ENCODE data around the gene MDC1.
"Not testable (repeated sequence)": the region's sequence is repeated elsewhere in the genome, so short reads cannot be mapped to it uniquely, and the experiment has no call there.

The MDC1 gene

DNA sequence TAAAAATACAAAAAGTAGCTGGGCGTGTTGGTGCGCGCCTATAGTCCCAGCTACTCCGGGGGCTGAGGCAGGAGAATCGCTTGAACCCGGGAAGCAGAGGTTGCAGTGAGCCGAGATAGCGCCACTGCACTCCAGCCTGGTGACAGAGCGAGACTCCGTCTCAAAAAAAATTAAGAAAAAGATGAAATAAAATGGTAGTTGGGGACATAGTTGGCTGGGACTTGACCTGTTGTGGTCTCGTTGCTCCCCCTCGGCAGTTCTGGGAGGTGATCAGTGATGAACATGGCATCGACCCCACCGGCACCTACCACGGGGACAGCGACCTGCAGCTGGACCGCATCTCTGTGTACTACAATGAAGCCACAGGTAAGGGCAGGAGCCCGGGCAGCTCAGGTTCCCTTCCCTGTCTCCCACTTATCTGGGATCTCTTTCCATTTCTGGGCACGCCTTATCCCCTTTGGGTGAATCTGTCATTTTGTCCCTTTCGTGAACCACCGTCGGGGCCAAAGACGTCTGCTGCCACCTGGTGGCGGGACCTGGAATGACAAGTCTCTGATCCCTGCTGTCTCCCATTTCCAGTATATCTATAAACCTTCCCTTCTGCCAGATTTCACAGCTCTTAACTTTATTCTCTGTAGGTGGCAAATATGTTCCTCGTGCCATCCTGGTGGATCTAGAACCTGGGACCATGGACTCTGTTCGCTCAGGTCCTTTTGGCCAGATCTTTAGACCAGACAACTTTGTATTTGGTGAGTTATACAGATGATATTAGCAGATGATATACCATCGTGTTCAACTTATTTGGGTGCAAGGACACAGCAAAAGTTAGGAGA is 5.4 kb upstream of the MDC1 start:
- Histone ChIP-seq H3K9ac (ENCODE audit: low read length) (peak overlapping the region; percentile 18), H2BK120ac (ENCODE audit: insufficient read depth, low read length, poor library complexity) (no peak overlapping the region), H2BK12ac (ENCODE audit: low read length) (no peak overlapping the region), H3K4ac (ENCODE audit: low read depth, low read length) (no peak overlapping the region), H3K18ac (ENCODE audit: low read length) (no peak overlapping the region), H3K14ac (ENCODE audit: low read length) (no peak overlapping the region), H2BK5ac (ENCODE audit: low read depth, low read length, poor library complexity) (no peak overlapping the region), H3K27me3 (ENCODE audit: insufficient read depth, low read length) (no peaks in the 10 kb centered on the region), H3K79me1 (ENCODE audit: low read length) (peaks cover 20% of the 10 kb centered on the region), H3K23ac (ENCODE audit: low read length) (no peak overlapping the region), H2AK5ac (ENCODE audit: low read length) (no peak overlapping the region), H3K79me2 (ENCODE audit: control insufficient read depth, insufficient read depth, low read length, poor library complexity) (peaks cover 17% of the 10 kb centered on the region), H4K8ac (ENCODE audit: low read depth, low read length) (no peak overlapping the region), H4K91ac (ENCODE audit: low read depth, low read length) (no peak overlapping the region), H2AFZ (ENCODE audit: insufficient read depth, low read length, poor library complexity) (no peak overlapping the region), H4K12ac (ENCODE audit: low read depth, low read length) (no peak overlapping the region), H3K36me3 (ENCODE audit: control insufficient read depth in 1 of 2, insufficient read depth in 2 of 2, low read length in 2 of 2) (peaks cover 28 to 39% of the 10 kb centered on the region in 2 experiments), H3K4me2 (ENCODE audit: low read length) (peak overlapping the region; percentile 60), H3K4me3 (ENCODE audit: low read depth, low read length) (peak overlapping the region; percentile 90), H3K4me1 (ENCODE audit: control insufficient read depth in 1 of 2, insufficient read depth in 2 of 2, low read length in 2 of 2) (peaks cover 0 to 4% of the 10 kb centered on the region in 2 experiments), H3K27ac (ENCODE audit: low read depth, low read length) (no peak overlapping the region), H3K9me3 (ENCODE audit: insufficient read depth, low read depth, low read length) (peaks cover 4% of the 10 kb centered on the region)
- no CpG with 5 or more reads among the region's 27 CpGs for WGBS (ENCODE audit: extremely low coverage, insufficient coverage, insufficient read length)
- peak; percentile 79 to 88 for DNase-seq

DNA sequence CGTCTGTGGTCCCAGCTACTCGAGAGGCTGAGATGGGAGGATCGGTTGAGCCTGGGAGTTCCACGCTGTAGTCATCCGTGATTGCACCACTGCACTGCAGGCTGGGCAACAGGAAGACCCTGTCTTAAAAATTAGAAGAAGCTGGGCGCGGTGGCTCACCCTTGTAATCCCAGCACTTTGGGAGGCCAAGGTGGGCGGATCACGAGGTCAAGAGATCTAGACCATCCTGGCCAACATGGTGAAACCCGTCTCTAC is 4.9 kb upstream of the MDC1 start:
- not testable (repeated sequence) for H3K23ac ChIP-seq (ENCODE audit: low read length); H3K18ac ChIP-seq (ENCODE audit: low read length); H4K8ac ChIP-seq (ENCODE audit: low read depth, low read length); H3K4me1 ChIP-seq (ENCODE audit: control insufficient read depth in 1 of 2, insufficient read depth in 2 of 2, low read length in 2 of 2); H3K27me3 ChIP-seq (ENCODE audit: insufficient read depth, low read length); H3K9me3 ChIP-seq (ENCODE audit: insufficient read depth, low read depth, low read length); H2AFZ ChIP-seq (ENCODE audit: insufficient read depth, low read length, poor library complexity); H2AK5ac ChIP-seq (ENCODE audit: low read length); H2BK12ac ChIP-seq (ENCODE audit: low read length); H2BK120ac ChIP-seq (ENCODE audit: insufficient read depth, low read length, poor library complexity)
- peak; percentile 50 to 57 for DNase-seq
- peaks cover 21% of the 10 kb centered on the region for H3K79me1 ChIP-seq (ENCODE audit: low read length)
- peak overlapping the region; percentile 93 for H3K9ac ChIP-seq (ENCODE audit: low read length)
- peak overlapping the region; percentile 100 for H3K4ac ChIP-seq (ENCODE audit: low read depth, low read length)
- H3K27ac ChIP-seq (ENCODE audit: low read depth, low read length): peak overlapping the region; percentile 96
- peak overlapping the region; percentile 93 for H4K12ac ChIP-seq (ENCODE audit: low read depth, low read length)
- H3K79me2 ChIP-seq (ENCODE audit: control insufficient read depth, insufficient read depth, low read length, poor library complexity): peaks cover 18% of the 10 kb centered on the region
- H3K14ac ChIP-seq (ENCODE audit: low read length): peak overlapping the region; percentile 97
- H3K4me3 ChIP-seq (ENCODE audit: low read depth, low read length): peak overlapping the region; percentile 90
- H4K91ac ChIP-seq (ENCODE audit: low read depth, low read length): peak overlapping the region; percentile 96
- H3K36me3 ChIP-seq (ENCODE audit: control insufficient read depth in 1 of 2, insufficient read depth in 2 of 2, low read length in 2 of 2): peaks cover 28 to 39% of the 10 kb centered on the region in 2 experiments
- peak overlapping the region; percentile 60 for H3K4me2 ChIP-seq (ENCODE audit: low read length)
- no CpG with 5 or more reads among the region's 10 CpGs for WGBS (ENCODE audit: extremely low coverage, insufficient coverage, insufficient read length)
- peak overlapping the region; percentile 95 for H2BK5ac ChIP-seq (ENCODE audit: low read depth, low read length, poor library complexity)

DNA sequence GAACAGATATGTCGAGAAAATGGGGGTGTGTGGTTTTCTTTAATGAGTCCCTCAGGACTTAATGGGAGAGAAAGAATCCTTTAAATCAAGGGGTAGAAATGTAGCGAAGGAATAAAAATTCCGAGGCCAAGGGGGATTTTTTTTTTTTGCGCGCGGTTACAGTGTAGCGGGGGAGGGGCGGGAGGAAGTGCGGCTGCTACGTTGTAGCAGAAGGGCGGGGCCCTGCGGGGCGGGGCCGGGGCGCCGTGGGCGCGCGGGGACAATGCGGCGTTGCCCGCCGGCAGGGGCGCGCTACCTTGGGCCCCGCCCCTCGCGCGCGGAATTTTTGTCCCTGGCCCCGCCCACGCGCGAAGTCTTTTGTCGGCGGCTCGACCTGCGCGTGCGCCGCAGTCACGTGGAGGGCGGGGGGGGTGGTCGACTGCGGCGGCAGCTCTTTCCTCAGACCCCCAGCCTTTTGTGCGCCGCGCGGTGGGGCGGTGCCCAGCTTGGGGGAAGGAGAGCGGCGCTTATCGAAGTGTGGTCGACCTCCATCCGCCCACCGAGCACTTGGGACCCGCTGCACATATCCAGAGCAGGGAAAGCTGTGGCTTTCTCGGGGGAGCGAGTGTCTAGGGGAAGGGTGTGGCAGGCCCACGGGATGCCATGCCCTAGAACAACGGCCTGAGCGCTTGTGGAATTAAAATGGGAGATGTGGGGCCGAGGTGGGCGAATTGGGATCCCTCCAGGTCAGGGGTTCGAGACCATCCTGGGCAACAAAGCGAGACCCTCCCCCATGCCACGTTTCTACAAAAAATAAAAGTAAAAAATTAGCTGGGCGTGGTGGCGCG is 4.3 kb upstream of the MDC1 start:
- Histone ChIP-seq H4K8ac (ENCODE audit: low read depth, low read length) (peak overlapping the region; percentile 95), H3K27me3 (ENCODE audit: insufficient read depth, low read length) (no peaks in the 10 kb centered on the region), H2AK5ac (ENCODE audit: low read length) (peak overlapping the region; percentile 99), H4K12ac (ENCODE audit: low read depth, low read length) (peak overlapping the region; percentile 93), H4K91ac (ENCODE audit: low read depth, low read length) (peak overlapping the region; percentile 96), H3K27ac (ENCODE audit: low read depth, low read length) (peak overlapping the region; percentile 96), H3K23ac (ENCODE audit: low read length) (no peak overlapping the region), H2AFZ (ENCODE audit: insufficient read depth, low read length, poor library complexity) (peak overlapping the region; percentile 63), H2BK5ac (ENCODE audit: low read depth, low read length, poor library complexity) (peak overlapping the region; percentile 95), H3K79me2 (ENCODE audit: control insufficient read depth, insufficient read depth, low read length, poor library complexity) (peaks cover 20% of the 10 kb centered on the region), H3K14ac (ENCODE audit: low read length) (peak overlapping the region; percentile 97), H3K9ac (ENCODE audit: low read length) (peak overlapping the region; percentile 96), H2BK120ac (ENCODE audit: insufficient read depth, low read length, poor library complexity) (peak overlapping the region; percentile 84), H3K4me3 (ENCODE audit: low read depth, low read length) (peak overlapping the region; percentile 90), H3K36me3 (ENCODE audit: control insufficient read depth in 1 of 2, insufficient read depth in 2 of 2, low read length in 2 of 2) (peaks cover 28 to 39% of the 10 kb centered on the region in 2 experiments), H3K79me1 (ENCODE audit: low read length) (peaks cover 26% of the 10 kb centered on the region), H2BK12ac (ENCODE audit: low read length) (no peak overlapping the region), H3K4ac (ENCODE audit: low read depth, low read length) (peak overlapping the region; percentile 100), H3K9me3 (ENCODE audit: insufficient read depth, low read depth, low read length) (peaks cover 4% of the 10 kb centered on the region), H3K18ac (ENCODE audit: low read length) (peak overlapping the region; percentile 96), H3K4me2 (ENCODE audit: low read length) (peak overlapping the region; percentile 60), H3K4me1 (ENCODE audit: control insufficient read depth in 1 of 2, insufficient read depth in 2 of 2, low read length in 2 of 2) (peaks cover 3 to 5% of the 10 kb centered on the region in 2 experiments)
- DNase-seq: peak; percentile 90 to 97
- WGBS (ENCODE audit: extremely low coverage, insufficient coverage, insufficient read length): no CpG with 5 or more reads among the region's 71 CpGs

DNA sequence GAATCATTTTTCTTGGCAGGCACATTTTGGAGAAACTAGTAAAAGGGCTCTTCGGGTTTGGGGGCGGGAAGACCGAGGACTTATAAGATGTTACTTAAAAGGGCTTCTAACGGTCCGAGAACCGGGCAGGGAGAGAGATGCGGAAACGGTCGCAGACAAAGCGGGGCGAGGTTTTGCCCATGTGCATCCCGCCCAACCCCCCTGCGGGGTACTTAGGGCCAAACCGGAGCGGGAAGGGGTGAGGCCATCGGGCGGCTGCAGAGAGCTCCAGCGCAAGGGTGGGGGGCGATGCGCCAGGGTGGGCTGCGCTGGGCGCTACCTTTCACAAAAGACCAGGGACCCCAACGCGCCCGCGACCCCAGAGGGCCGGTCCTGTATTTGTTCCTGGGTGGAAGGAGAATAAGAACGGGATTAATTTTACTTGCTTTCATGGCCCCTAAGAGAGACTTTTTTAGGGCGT is 3.7 kb upstream of the MDC1 start:
- WGBS (ENCODE audit: extremely low coverage, insufficient coverage, insufficient read length): no CpG with 5 or more reads among the region's 29 CpGs
- peak overlapping the region; percentile 90 for H3K4ac ChIP-seq (ENCODE audit: low read depth, low read length)
- H2AFZ ChIP-seq (ENCODE audit: insufficient read depth, low read length, poor library complexity): no peak overlapping the region
- peaks cover 4% of the 10 kb centered on the region for H3K9me3 ChIP-seq (ENCODE audit: insufficient read depth, low read depth, low read length)
- H3K79me1 ChIP-seq (ENCODE audit: low read length): peaks cover 27% of the 10 kb centered on the region
- H3K23ac ChIP-seq (ENCODE audit: low read length): no peak overlapping the region
- H3K27me3 ChIP-seq (ENCODE audit: insufficient read depth, low read length): no peaks in the 10 kb centered on the region
- peaks cover 28 to 38% of the 10 kb centered on the region in 2 experiments for H3K36me3 ChIP-seq (ENCODE audit: control insufficient read depth in 1 of 2, insufficient read depth in 2 of 2, low read length in 2 of 2)
- peak; percentile 26 to 54 for DNase-seq
- peak overlapping the region; percentile 52 for H3K4me2 ChIP-seq (ENCODE audit: low read length)
- H4K91ac ChIP-seq (ENCODE audit: low read depth, low read length): peak overlapping the region; percentile 66
- peak overlapping the region; percentile 74 for H3K14ac ChIP-seq (ENCODE audit: low read length)
- H2BK120ac ChIP-seq (ENCODE audit: insufficient read depth, low read length, poor library complexity): peak overlapping the region; percentile 61
- peaks cover 5 to 6% of the 10 kb centered on the region in 2 experiments for H3K4me1 ChIP-seq (ENCODE audit: control insufficient read depth in 1 of 2, insufficient read depth in 2 of 2, low read length in 2 of 2)
- H3K79me2 ChIP-seq (ENCODE audit: control insufficient read depth, insufficient read depth, low read length, poor library complexity): peaks cover 20% of the 10 kb centered on the region
- H4K8ac ChIP-seq (ENCODE audit: low read depth, low read length): peak overlapping the region; percentile 79
- peak overlapping the region; percentile 71 for H2AK5ac ChIP-seq (ENCODE audit: low read length)
- peak overlapping the region; percentile 96 for H3K9ac ChIP-seq (ENCODE audit: low read length)
- peak overlapping the region; percentile 91 for H3K27ac ChIP-seq (ENCODE audit: low read depth, low read length)
- H2BK12ac ChIP-seq (ENCODE audit: low read length): no peak overlapping the region
- H3K4me3 ChIP-seq (ENCODE audit: low read depth, low read length): peak overlapping the region; percentile 84
- peak overlapping the region; percentile 96 for H2BK5ac ChIP-seq (ENCODE audit: low read depth, low read length, poor library complexity)
- peak overlapping the region; percentile 89 for H4K12ac ChIP-seq (ENCODE audit: low read depth, low read length)
- H3K18ac ChIP-seq (ENCODE audit: low read length): peak overlapping the region; percentile 67
